GM19397 (cell line): ENCODE results near the gene TPCN1.

Experiments
- ATAC-seq: cut with Tn5 transposase; IDR thresholded peaks from one replicate; pipeline ENCODE4 v1.9.1; 2021; ENCODE audit warnings: mild to moderate bottlenecking, moderate library complexity; ENCODE audit not compliant: unreplicated experiment

The TPCN1 gene

GRCh38 chr12:113332688-113333417 lies 111.6 kb downstream of the TPCN1 start:
- ATAC-seq: no peak

GRCh38 chr12:113333418-113333750 lies 112.1 kb downstream of the TPCN1 start:
- ATAC-seq: no peak

- ATAC-seq: no peak
Measured at GRCh38 chr12:113333877-113334785, 112.9 kb downstream of the TPCN1 start.

GRCh38 chr12:113334786-113335539 lies 113.7 kb downstream of the TPCN1 start, which contains the start of gene SLC8B1:
SLC8B1 (minus strand) TSS chr12:113335109; CDS start chr12:113332878, 2,231 bp downstream.
- peak; percentile 95 for ATAC-seq

- ATAC-seq: no peak
Measured at GRCh38 chr12:113339540-113339939, 118.3 kb downstream of the TPCN1 start.

- no peak for ATAC-seq
Measured at GRCh38 chr12:113340061-113340460, 118.8 kb downstream of the TPCN1 start.

- ATAC-seq: no peak
Measured at GRCh38 chr12:113341535-113341934, 120.3 kb downstream of the TPCN1 start.

GRCh38 chr12:113345318-113345717 lies 124.1 kb downstream of the TPCN1 start:
- ATAC-seq: no peak

GRCh38 chr12:113346353-113346752 lies 125.1 kb downstream of the TPCN1 start:
- no peak for ATAC-seq

GRCh38 chr12:113347107-113347506 lies 125.8 kb downstream of the TPCN1 start:
- no peak for ATAC-seq

GRCh38 chr12:113347892-113348291 lies 126.6 kb downstream of the TPCN1 start:
- no peak for ATAC-seq
